H9 (cell line): ENCODE measurements around the gene TNC. TPM values are rescaled to one million over a fixed set of nuclear protein-coding genes. Genes with fewer than 3 reads are reported as not detected.

Experiments used
- DNase-seq: peaks from one replicate; pipeline ENCODE4 v3.0.0-alpha.2; 2017
- H2AFZ ChIP-seq: one replicate; pipeline ENCODE4 v1.6.1; 2013; ENCODE audit warnings: mild to moderate bottlenecking, low read length, control low read depth, moderate library complexity
- H2AK5ac ChIP-seq: 2 replicates; pipeline ENCODE4 v1.6.1; 2013; ENCODE audit warnings: low read length, control low read depth, mixed read lengths; ENCODE audit not compliant: insufficient read length
- H2BK120ac ChIP-seq: one replicate; pipeline ENCODE4 v1.6.1; 2013; ENCODE audit warnings: low read depth, mild to moderate bottlenecking, low read length, control low read depth, inconsistent platforms; ENCODE audit not compliant: poor library complexity, severe bottlenecking
- H2BK12ac ChIP-seq: 2 replicates; pipeline ENCODE4 v1.6.1; 2013; ENCODE audit warnings: low read length, control low read depth, mixed read lengths, low read depth; ENCODE audit not compliant: insufficient read length
- H2BK15ac ChIP-seq: 2 replicates; pipeline ENCODE4 v1.6.1; 2013; ENCODE audit warnings: low read depth, low read length, control low read depth
- H2BK20ac ChIP-seq: one replicate; pipeline ENCODE4 v1.6.1; 2013; ENCODE audit warnings: low read depth, mild to moderate bottlenecking, low read length, control low read depth, inconsistent platforms; ENCODE audit not compliant: poor library complexity, severe bottlenecking
- H2BK5ac ChIP-seq: 2 replicates; pipeline ENCODE4 v1.6.1; 2013; ENCODE audit warnings: low read length, control low read depth, mixed read lengths; ENCODE audit not compliant: insufficient read length
- H3K14ac ChIP-seq: 2 replicates; pipeline ENCODE4 v1.6.1; 2013; ENCODE audit warnings: low read length, control low read depth; ENCODE audit not compliant: insufficient read depth
- H3K18ac ChIP-seq: 2 replicates; pipeline ENCODE4 v1.6.1; 2013; ENCODE audit warnings: low read depth, mild to moderate bottlenecking, mixed read lengths, low read length, control low read depth; ENCODE audit not compliant: insufficient read length
- H3K23ac ChIP-seq: 2 replicates; pipeline ENCODE4 v1.6.1; 2013; ENCODE audit warnings: low read length, control low read depth, mixed read lengths, low read depth; ENCODE audit not compliant: insufficient read length
- H3K23me2 ChIP-seq: 2 replicates; pipeline ENCODE4 v1.6.1; 2013; ENCODE audit warnings: low read depth, mild to moderate bottlenecking, mixed read lengths, low read length, control low read depth; ENCODE audit not compliant: insufficient read length, poor library complexity, severe bottlenecking
- H3K27ac ChIP-seq: 2 replicates; pipeline ENCODE4 v1.5.1; 2013; ENCODE audit warnings: low read length, control low read depth, mixed read lengths, low read depth; ENCODE audit not compliant: insufficient read length
- H3K27me3 ChIP-seq: 2 replicates; pipeline ENCODE4 v1.6.1; 2013; ENCODE audit warnings: low read length, control low read depth, inconsistent platforms; ENCODE audit not compliant: insufficient read depth
- H3K4ac ChIP-seq: 2 replicates; pipeline ENCODE4 v1.6.1; 2013; ENCODE audit warnings: low read depth, mild to moderate bottlenecking, control low read depth, inconsistent platforms, low read length, moderate library complexity
- H3K4me1 ChIP-seq: 2 replicates; pipeline ENCODE4 v1.6.1; 2013; ENCODE audit warnings: low read length, control low read depth, inconsistent platforms; ENCODE audit not compliant: insufficient read depth
- H3K4me2 ChIP-seq: 2 replicates; pipeline ENCODE4 v1.6.1; 2013; ENCODE audit warnings: low read length, control low read depth, mixed read lengths; ENCODE audit not compliant: insufficient read length, insufficient read depth
- H3K56ac ChIP-seq: 2 replicates; pipeline ENCODE4 v1.6.1; 2013; ENCODE audit warnings: low read depth, mild to moderate bottlenecking, mixed read lengths, low read length, control low read depth; ENCODE audit not compliant: insufficient read length
- H3K79me1 ChIP-seq: 2 replicates; pipeline ENCODE4 v1.6.1; 2013; ENCODE audit warnings: low read depth, mild to moderate bottlenecking, moderate library complexity, low read length, control low read depth, inconsistent platforms; ENCODE audit not compliant: insufficient read depth, poor library complexity, severe bottlenecking
- H3K79me2 ChIP-seq: 2 replicates; pipeline ENCODE4 v1.6.1; 2013; ENCODE audit warnings: low read length, control low read depth, inconsistent platforms; ENCODE audit not compliant: insufficient read depth
- H3K9ac ChIP-seq: 2 replicates; pipeline ENCODE4 v1.6.1; 2013; ENCODE audit warnings: low read length, control low read depth, mixed read lengths; ENCODE audit not compliant: insufficient read length; ENCODE audit errors: extremely low read depth
- H3K9me3 ChIP-seq: one replicate; pipeline ENCODE4 v1.6.1; 2013; ENCODE audit warnings: low read depth, low read length, inconsistent platforms; ENCODE audit not compliant: control insufficient read depth
- H3T11ph ChIP-seq: one replicate; pipeline ENCODE4 v1.6.1; 2013; ENCODE audit warnings: mild to moderate bottlenecking, low read length, control low read depth, inconsistent platforms
- H4K20me1 ChIP-seq: one replicate; pipeline ENCODE4 v1.6.1; 2013; ENCODE audit not compliant: control insufficient read depth, insufficient read length, insufficient read depth
- H4K5ac ChIP-seq: 2 replicates; pipeline ENCODE4 v1.6.1; 2013; ENCODE audit warnings: low read depth, mild to moderate bottlenecking, mixed read lengths, low read length, control low read depth; ENCODE audit not compliant: insufficient read length
- H4K8ac ChIP-seq: replicated peaks from 2 replicates; pipeline ENCODE4 v1.6.1; 2013; ENCODE audit warnings: low read length, control low read depth, mixed read lengths, low read depth; ENCODE audit not compliant: insufficient read length
- H4K91ac ChIP-seq: 2 replicates; pipeline ENCODE4 v1.6.1; 2013; ENCODE audit warnings: low read depth, mild to moderate bottlenecking, moderate library complexity, mixed read lengths, low read length, control low read depth; ENCODE audit not compliant: insufficient read length
- H3K27ac Mint-ChIP-seq, 3 experiments: 2 replicates in 2 of 3; 3 replicates in 1 of 3; pipeline ENCODE4 v1.8.0; 2020 to 2021; ENCODE audit warnings: mixed read lengths in 3 of 3, mild to moderate bottlenecking in 1 of 3, moderate library complexity in 1 of 3
- H3K27me3 Mint-ChIP-seq: 2 replicates; pipeline ENCODE4 v1.8.0; 2021; ENCODE audit warnings: low read depth, mild to moderate bottlenecking, moderate library complexity, mixed read lengths
- H3K36me3 Mint-ChIP-seq, 3 experiments: 2 replicates in 2 of 3; 3 replicates in 1 of 3; pipeline ENCODE4 v1.8.0; 2020 to 2021; ENCODE audit warnings: low read depth in 3 of 3, mixed read lengths in 3 of 3; ENCODE audit not compliant: insufficient read depth in 1 of 3
- H3K4me1 Mint-ChIP-seq, 2 experiments: 2 replicates each; pipeline ENCODE4 v1.8.0; 2020; ENCODE audit warnings: mixed read lengths in 2 of 2
- H3K4me3 Mint-ChIP-seq, 2 experiments: 2 replicates in 1 of 2; 3 replicates in 1 of 2; pipeline ENCODE4 v1.8.0; 2020 to 2021; ENCODE audit warnings: mild to moderate bottlenecking in 2 of 2, mixed read lengths in 2 of 2, moderate library complexity in 1 of 2
- H3K9me3 Mint-ChIP-seq, 2 experiments: 2 replicates in 1 of 2; 3 replicates in 1 of 2; pipeline ENCODE4 v1.8.0; 2020; ENCODE audit warnings: mild to moderate bottlenecking in 2 of 2, mixed read lengths in 2 of 2, moderate library complexity in 1 of 2
- CTCF ChIP-seq: fragments of 200-600 bp; sonication (generic); conservative IDR thresholded peaks from 3 replicates; pipeline ENCODE4 v1.8.0; 2021; ENCODE audit warnings: antibody characterized with exemption, mild to moderate bottlenecking
- WGBS: extraction: QIAGEN DNeasy Blood & Tissue Kit; methylation state at CpG from one replicate; pipeline ENCODE4 v1.1.7; 2013; ENCODE audit warnings: missing lambda C conversion rate, low lambda C conversion rate, mixed read lengths; ENCODE audit not compliant: insufficient read length; ENCODE audit errors: extremely low coverage; 5-methylcytosine and 5-hydroxymethylcytosine counted together
- total RNA-seq: library from RNA; stranded (reverse); gene quantifications from 2 replicates; pipeline ENCODE4 v1.2.1, GENCODE V29; 2021

Gene TNC
- total RNA-seq, 1 experiment from 2014 or later = 0.63 TPM

- no peak overlapping the region for H2BK12ac ChIP-seq
- H2BK20ac ChIP-seq = no peak overlapping the region
- H3K56ac ChIP-seq = no peak overlapping the region
- peaks cover 0 to 3% of the 10 kb centered on the region in 2 experiments; a peak in 1 of 4 replicates for H3K4me1 Mint-ChIP-seq
- no peaks in the 10 kb centered on the region for H3K9me3 ChIP-seq
- H3K27me3 ChIP-seq = no peaks in the 10 kb centered on the region
- no peaks in the 10 kb centered on the region for H4K20me1 ChIP-seq
- H3K36me3 Mint-ChIP-seq = no peaks in the 10 kb centered on the region
- H3K18ac ChIP-seq = no peak overlapping the region
- peaks cover 51% of the 10 kb centered on the region for H3K27me3 Mint-ChIP-seq
- no peak overlapping the region for H3K9ac ChIP-seq
- no peak overlapping the region for H3K23ac ChIP-seq
- no peak for DNase-seq
- no peak overlapping the region for H4K91ac ChIP-seq
- WGBS = no CpG with 5 or more reads among the region's 3 CpGs
- no peak overlapping the region for H3K14ac ChIP-seq
- H2AFZ ChIP-seq = no peak overlapping the region
- H2AK5ac ChIP-seq = no peak overlapping the region
- no peak overlapping the region for H3K4me2 ChIP-seq
- no peaks in the 10 kb centered on the region for H3K9me3 Mint-ChIP-seq
- peaks cover 2% of the 10 kb centered on the region for H3K4me1 ChIP-seq
- no peak overlapping the region for H4K8ac ChIP-seq
- no peak for TF ChIP-seq CTCF
- no peak overlapping the region for H3T11ph ChIP-seq
- no peaks in the 10 kb centered on the region for H3K79me1 ChIP-seq
- H3K4me3 Mint-ChIP-seq = no peak overlapping the region
- no peak overlapping the region for H2BK5ac ChIP-seq
- no peak overlapping the region for H3K4ac ChIP-seq
- no peak overlapping the region for H2BK120ac ChIP-seq
- no peak overlapping the region for H2BK15ac ChIP-seq
- H4K5ac ChIP-seq = no peak overlapping the region
- no peaks in the 10 kb centered on the region for H3K79me2 ChIP-seq
- H3K23me2 ChIP-seq = no peaks in the 10 kb centered on the region
- H3K27ac ChIP-seq = no peak overlapping the region
- H3K27ac Mint-ChIP-seq = no peak overlapping the region
Observed at GRCh38 chr9:115103746-115104477, 14.0 kb downstream of the TNC start.
